Smooth muscle cell (in vitro differentiated cells): ENCODE data around the gene COX10. TPM values are rescaled to one million over a fixed set of nuclear protein-coding genes. Genes with fewer than 3 reads are reported as not detected.

Experiments
- DNase-seq: peaks from one replicate; lab custom pipeline; 2025; ENCODE audit not compliant: unreplicated experiment; lab: John Stamatoyannopoulos, UW
- H2AFZ ChIP-seq: fragments of 200-600 bp; sonication (generic); 2 replicates; pipeline ENCODE4 v1.6.0; 2016; ENCODE audit warnings: antibody characterized with exemption, low read depth, mild to moderate bottlenecking
- H3F3A ChIP-seq: fragments of 200-600 bp; sonication (generic); 2 replicates; pipeline ENCODE4 v1.6.0; 2017; ENCODE audit warnings: antibody characterized with exemption, low read depth
- H3K27ac ChIP-seq: fragments of 200-600 bp; sonication (generic); 2 replicates; pipeline ENCODE4 v1.5.1; 2016; ENCODE audit warnings: low read depth, mild to moderate bottlenecking
- H3K27me3 ChIP-seq: fragments of 200-600 bp; sonication (generic); 2 replicates; pipeline ENCODE4 v1.6.1; 2016; ENCODE audit warnings: low read depth, mild to moderate bottlenecking
- H3K36me3 ChIP-seq: fragments of 200-600 bp; sonication (generic); 2 replicates; pipeline ENCODE4 v1.5.1; 2016; ENCODE audit warnings: low read depth
- H3K4me1 ChIP-seq: fragments of 200-600 bp; sonication (generic); 2 replicates; pipeline ENCODE4 v1.5.1; 2016; ENCODE audit warnings: low read depth
- H3K4me2 ChIP-seq: fragments of 200-600 bp; sonication (generic); 2 replicates; pipeline ENCODE4 v1.6.0; 2016; ENCODE audit warnings: mild to moderate bottlenecking
- H3K4me3 ChIP-seq: fragments of 200-600 bp; sonication (generic); 2 replicates; pipeline ENCODE4 v1.5.1; 2016; ENCODE audit warnings: mild to moderate bottlenecking
- H3K79me2 ChIP-seq: fragments of 200-600 bp; sonication (generic); 2 replicates; pipeline ENCODE4 v1.6.0; 2016; ENCODE audit warnings: low read depth, mild to moderate bottlenecking
- H3K9ac ChIP-seq: fragments of 200-600 bp; sonication (generic); 2 replicates; pipeline ENCODE4 v1.6.0; 2016; ENCODE audit warnings: low read depth
- H3K9me3 ChIP-seq: fragments of 200-600 bp; sonication (generic); replicated peaks from 2 replicates; pipeline ENCODE4 v1.5.1; 2016; ENCODE audit warnings: low read depth
- H4K20me1 ChIP-seq: fragments of 200-600 bp; sonication (generic); 2 replicates; pipeline ENCODE4 v1.6.0; 2016; ENCODE audit warnings: low read depth
- CTCF ChIP-seq: fragments of 200-600 bp; sonication (generic); IDR thresholded peaks from 2 replicates; pipeline ENCODE4 v1.5.1; 2017; ENCODE audit warnings: borderline replicate concordance, mild to moderate bottlenecking, antibody characterized with exemption; ENCODE audit not compliant: insufficient read depth, poor library complexity, severe bottlenecking
- WGBS: methylation state at CpG from one replicate; pipeline ENCODE4 v1.1.7; 2016; ENCODE audit warnings: low lambda C conversion rate; 5-methylcytosine and 5-hydroxymethylcytosine counted together
- polyA plus RNA-seq: library from polyadenylated mRNA; unstranded; fragments of >200 nt; fragmentation: Nextera tagmentation; extraction: Ambion mirVana; gene quantifications from 2 replicates; pipeline ENCODE4 v1.2.1, GENCODE V29; 2016
- total RNA-seq: library from RNA; depleted of rRNA; stranded (reverse); fragments of >200 nt; gene quantifications from 2 replicates; pipeline ENCODE4 v1.2.3, GENCODE V29; 2014

The COX10 gene
- total and polyA plus RNA-seq, 2 experiments from 2014 or later = 15.1 to 18.4 TPM

- Histone ChIP-seq H3K27me3 (no peaks in the 10 kb centered on the region), H3K9ac (no peak overlapping the region), H3K79me2 (no peaks in the 10 kb centered on the region), H2AFZ (no peak overlapping the region), H3K36me3 (no peaks in the 10 kb centered on the region), H3K4me1 (peaks cover 6% of the 10 kb centered on the region), H4K20me1 (no peaks in the 10 kb centered on the region), H3K27ac (no peak overlapping the region), H3K4me3 (no peak overlapping the region), H3K9me3 (no peaks in the 10 kb centered on the region), H3K4me2 (peak overlapping the region; percentile 40), H3F3A (peaks cover 13% of the 10 kb centered on the region)
- WGBS = 69% methylated on average over 4 of the region's 4 CpGs
- no peak for TF ChIP-seq CTCF
- DNase-seq = no peak
Observed at GRCh38 chr17:14198575-14198974, 129.3 kb downstream of the COX10 start.

GRCh38 chr17:14199601-14200000 is 130.3 kb downstream of the COX10 start:
- Histone ChIP-seq H4K20me1 (no peaks in the 10 kb centered on the region), H3K79me2 (no peaks in the 10 kb centered on the region), H2AFZ (no peak overlapping the region)

GRCh38 chr17:14200354-14200753 is 131.1 kb downstream of the COX10 start:
- no peak overlapping the region for H3K4me3 ChIP-seq
- no peaks in the 10 kb centered on the region for H4K20me1 ChIP-seq
- WGBS = 95% methylated on average over 4 of the region's 4 CpGs
- H3K9me3 ChIP-seq = no peaks in the 10 kb centered on the region
- H3K79me2 ChIP-seq = no peaks in the 10 kb centered on the region
- no peak overlapping the region for H3K9ac ChIP-seq
- DNase-seq = no peak
- peaks cover 13% of the 10 kb centered on the region for H3F3A ChIP-seq
- TF ChIP-seq CTCF = no peak
- H3K27me3 ChIP-seq = no peaks in the 10 kb centered on the region
- no peak overlapping the region for H2AFZ ChIP-seq
- no peak overlapping the region for H3K27ac ChIP-seq
- no peaks in the 10 kb centered on the region for H3K36me3 ChIP-seq
- H3K4me1 ChIP-seq = peaks cover 6% of the 10 kb centered on the region
- peak overlapping the region; percentile 40 for H3K4me2 ChIP-seq

More at GRCh38 chr17:14199601-14200000, 130.3 kb downstream of the COX10 start:
- no peak overlapping the region for H3K4me2 ChIP-seq
- no peak overlapping the region for H3K4me3 ChIP-seq
- WGBS = 88% methylated on average over 5 of the region's 5 CpGs
- H3K9ac ChIP-seq = no peak overlapping the region
- H3K27ac ChIP-seq = no peak overlapping the region
- peaks cover 13% of the 10 kb centered on the region for H3F3A ChIP-seq
- peaks cover 6% of the 10 kb centered on the region for H3K4me1 ChIP-seq
- H3K27me3 ChIP-seq = no peaks in the 10 kb centered on the region
- H3K9me3 ChIP-seq = no peaks in the 10 kb centered on the region
- no peak for DNase-seq
- no peak for TF ChIP-seq CTCF
- H3K36me3 ChIP-seq = no peaks in the 10 kb centered on the region
